Loucy (cell line): ENCODE results near the gene ADAMTS12.

ENCODE experiments used
- CTCF ChIP-seq: fragments of 200-600 bp; sonication (generic); conservative IDR thresholded peaks from 2 replicates; pipeline ENCODE4 v1.5.1; 2014; ENCODE audit warnings: mild to moderate bottlenecking, antibody characterized with exemption, low read length
- EZH2phosphoT487 ChIP-seq: fragments of 200-600 bp; IDR thresholded peaks from 2 replicates; pipeline ENCODE4 v1.6.1; 2018; ENCODE audit warnings: antibody characterized with exemption, mild to moderate bottlenecking, moderate library complexity, borderline replicate concordance

- TF ChIP-seq CTCF (no peak), EZH2phosphoT487 (no peak)
These were observed 252.3 kb downstream of the ADAMTS12 start for GRCh38 chr5:33639474-33639873.
